A673 (cell line): ENCODE measurements around the gene MALT1.

Experiments used
- EZH2 ChIP-seq: fragments of 200-600 bp; sonication (generic); IDR thresholded peaks from 2 replicates; pipeline ENCODE4 v1.6.1; 2017; ENCODE audit warnings: borderline replicate concordance, low read depth, mild to moderate bottlenecking, mixed read lengths, antibody characterized with exemption, low read length; ENCODE audit not compliant: poor library complexity, severe bottlenecking
- TF ChIP-seq, protein P1 (sequence below): fragments of 300-800, 200-600 bp; sonication (generic); conservative IDR thresholded peaks from 2 replicates; pipeline ENCODE4 v1.5.1; 2017; ENCODE audit warnings: low read depth, mild to moderate bottlenecking, antibody characterized with exemption, low read length, moderate library complexity, mixed read lengths

DNA sequence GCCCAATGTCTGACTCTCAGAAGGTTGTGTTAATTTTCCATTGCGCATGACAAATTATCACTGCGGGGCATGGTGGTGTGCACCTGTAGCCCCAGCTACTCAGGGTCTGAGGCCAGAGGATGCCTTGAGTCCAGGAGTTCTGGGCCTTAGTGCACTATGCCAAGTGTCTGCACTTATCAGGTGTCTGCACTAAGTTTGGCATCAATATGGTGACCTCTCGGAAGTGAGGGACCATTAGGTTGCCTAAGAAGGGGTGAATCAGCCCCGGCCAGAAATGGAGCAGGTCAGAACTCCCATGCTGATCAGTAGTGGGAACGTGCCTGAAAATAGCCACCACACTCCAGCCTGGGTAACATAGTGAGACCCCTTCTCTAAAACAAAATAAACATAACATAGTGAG, 131.7 kb downstream of the MALT1 start:
- TF ChIP-seq, protein P1, sequence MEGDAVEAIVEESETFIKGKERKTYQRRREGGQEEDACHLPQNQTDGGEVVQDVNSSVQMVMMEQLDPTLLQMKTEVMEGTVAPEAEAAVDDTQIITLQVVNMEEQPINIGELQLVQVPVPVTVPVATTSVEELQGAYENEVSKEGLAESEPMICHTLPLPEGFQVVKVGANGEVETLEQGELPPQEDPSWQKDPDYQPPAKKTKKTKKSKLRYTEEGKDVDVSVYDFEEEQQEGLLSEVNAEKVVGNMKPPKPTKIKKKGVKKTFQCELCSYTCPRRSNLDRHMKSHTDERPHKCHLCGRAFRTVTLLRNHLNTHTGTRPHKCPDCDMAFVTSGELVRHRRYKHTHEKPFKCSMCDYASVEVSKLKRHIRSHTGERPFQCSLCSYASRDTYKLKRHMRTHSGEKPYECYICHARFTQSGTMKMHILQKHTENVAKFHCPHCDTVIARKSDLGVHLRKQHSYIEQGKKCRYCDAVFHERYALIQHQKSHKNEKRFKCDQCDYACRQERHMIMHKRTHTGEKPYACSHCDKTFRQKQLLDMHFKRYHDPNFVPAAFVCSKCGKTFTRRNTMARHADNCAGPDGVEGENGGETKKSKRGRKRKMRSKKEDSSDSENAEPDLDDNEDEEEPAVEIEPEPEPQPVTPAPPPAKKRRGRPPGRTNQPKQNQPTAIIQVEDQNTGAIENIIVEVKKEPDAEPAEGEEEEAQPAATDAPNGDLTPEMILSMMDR = no peak
- TF ChIP-seq EZH2 = no peak
